HL-60 (cell line): ENCODE measurements around the gene CEP20.
"Not testable (repeated sequence)": the region's sequence is repeated elsewhere in the genome, so short reads cannot be mapped to it uniquely, and the experiment has no call there.

ENCODE experiments used
- DNase-seq, 2 experiments: peaks; one replicate each; pipeline ENCODE4 v3.0.0-alpha.2; 2010 to 2020; ENCODE audit warnings: low read depth in 1 of 2, low spot score in 1 of 2
- H3K27ac ChIP-seq: fragments of 250-450 bp; sonication (Bioruptor Pico); replicated peaks from 2 replicates; pipeline ENCODE4 v1.5.1; 2020; ENCODE audit warnings: mild to moderate bottlenecking, moderate library complexity
- H3K27me3 ChIP-seq: fragments of 250-450 bp; sonication (Bioruptor Pico); 2 replicates; pipeline ENCODE4 v1.5.1; 2021; ENCODE audit warnings: mild to moderate bottlenecking, moderate library complexity; ENCODE audit not compliant: insufficient read depth, poor library complexity, severe bottlenecking
- H3K4me3 ChIP-seq: replicated peaks from 2 replicates; pipeline ENCODE4 v1.5.1; 2011; ENCODE audit warnings: mild to moderate bottlenecking, control low read depth, low read length; ENCODE audit not compliant: insufficient read depth
- GABPA ChIP-seq: IDR thresholded peaks from 2 replicates; pipeline ENCODE4 v1.6.1; 2012; ENCODE audit warnings: low read depth
- POLR2AphosphoS5 ChIP-seq: IDR thresholded peaks from 2 replicates; pipeline ENCODE4 v1.6.1; 2012; ENCODE audit warnings: low read depth
- SPI1 ChIP-seq: IDR thresholded peaks from 2 replicates; pipeline ENCODE4 v1.6.1; 2012; ENCODE audit warnings: low read depth, mild to moderate bottlenecking, borderline replicate concordance
- long read RNA-seq: library from polyadenylated mRNA; unstranded; transcript quantifications from one replicate; pipeline ENCODE4 v2.0.0, GENCODE V29; 2020
- TF ChIP-seq, protein P1 (sequence below): IDR thresholded peaks from one replicate; pipeline ENCODE4 v1.5.1; 2011; ENCODE audit warnings: low read length, control low read depth, inconsistent platforms; ENCODE audit not compliant: insufficient read depth
- TF ChIP-seq, protein P2 (sequence below): IDR thresholded peaks from 2 replicates; pipeline ENCODE4 v1.6.1; 2012; ENCODE audit warnings: low read depth; ENCODE audit not compliant: insufficient replicate concordance

Gene CEP20, protein sequence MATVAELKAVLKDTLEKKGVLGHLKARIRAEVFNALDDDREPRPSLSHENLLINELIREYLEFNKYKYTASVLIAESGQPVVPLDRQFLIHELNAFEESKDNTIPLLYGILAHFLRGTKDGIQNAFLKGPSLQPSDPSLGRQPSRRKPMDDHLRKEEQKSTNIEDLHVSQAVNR
- long read RNA-seq, transcript FOPNL-207 (4 exons, 530 nt), result minor isoform, 32 of 521 reads
- long read RNA-seq, transcript FOPNL-203 (4 exons, 851 nt), result minor isoform, 12 of 521 reads
- long read RNA-seq, transcript FOPNL-208 (4 exons, 565 nt), result minor isoform, 36 of 521 reads
- long read RNA-seq, transcript FOPNL-201 (5 exons, 2,275 nt), result major isoform, 383 of 521 reads
- long read RNA-seq, partial matches to known transcripts, result 4 of 521 reads
- long read RNA-seq, other reads (novel, unspliced or antisense), result 40 of 521 reads

DNA sequence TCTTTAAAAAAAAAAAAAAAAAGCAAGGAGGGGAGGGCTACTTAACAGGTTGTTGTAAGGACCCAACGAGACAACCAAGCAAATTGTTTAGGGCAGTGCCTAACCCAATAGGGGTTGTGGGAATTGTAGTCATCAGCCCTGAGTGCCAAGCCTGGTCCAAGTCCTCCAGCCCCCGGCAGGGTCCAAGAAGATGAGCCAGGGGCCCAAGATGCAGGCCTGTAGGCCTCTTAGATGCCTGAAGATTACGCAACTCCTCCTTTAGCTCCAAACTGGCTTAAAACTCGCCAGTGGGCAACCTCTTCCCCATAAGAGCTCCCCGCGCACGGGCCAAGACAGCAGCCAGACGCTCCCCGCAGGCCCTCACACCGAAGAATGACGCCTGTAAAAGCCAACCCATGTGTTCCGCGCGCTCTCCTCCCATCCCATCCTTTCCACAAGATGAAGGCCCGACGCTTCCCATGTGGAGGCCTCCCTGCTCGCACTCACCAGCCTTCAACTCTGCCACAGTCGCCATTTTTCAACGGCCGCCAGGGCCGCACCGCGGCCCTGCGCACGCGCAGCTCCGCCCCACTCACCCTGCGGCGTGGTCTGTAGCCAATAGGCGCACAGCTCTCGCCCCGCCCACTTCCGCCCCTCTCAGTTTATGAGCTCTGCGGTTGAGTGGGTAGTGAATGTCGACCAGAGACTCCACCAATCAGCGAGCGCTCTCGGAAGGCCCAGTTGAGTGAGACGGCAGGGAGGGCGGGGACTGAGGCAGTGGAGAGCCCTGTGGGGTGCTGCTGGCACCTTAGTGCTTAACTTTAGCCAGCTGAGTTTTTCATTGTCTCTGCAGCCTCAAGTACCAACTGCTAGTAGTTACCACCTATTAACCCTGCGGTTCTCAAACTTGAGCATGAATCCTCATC is at the start of gene CEP20:
CEP20 (minus strand) TSS at position 532 of the 905 bp plus-strand sequence; CDS start at position 514, 18 bp downstream.
- Histone ChIP-seq H3K27ac (peak within 1 kb of the TSS; percentile 91), H3K4me3 (peak within 1 kb of the TSS; percentile 69), H3K27me3 (no peaks in the 10 kb centered on the region)
- peak; percentile 83 for TF ChIP-seq POLR2AphosphoS5
- TF ChIP-seq, protein P1, sequence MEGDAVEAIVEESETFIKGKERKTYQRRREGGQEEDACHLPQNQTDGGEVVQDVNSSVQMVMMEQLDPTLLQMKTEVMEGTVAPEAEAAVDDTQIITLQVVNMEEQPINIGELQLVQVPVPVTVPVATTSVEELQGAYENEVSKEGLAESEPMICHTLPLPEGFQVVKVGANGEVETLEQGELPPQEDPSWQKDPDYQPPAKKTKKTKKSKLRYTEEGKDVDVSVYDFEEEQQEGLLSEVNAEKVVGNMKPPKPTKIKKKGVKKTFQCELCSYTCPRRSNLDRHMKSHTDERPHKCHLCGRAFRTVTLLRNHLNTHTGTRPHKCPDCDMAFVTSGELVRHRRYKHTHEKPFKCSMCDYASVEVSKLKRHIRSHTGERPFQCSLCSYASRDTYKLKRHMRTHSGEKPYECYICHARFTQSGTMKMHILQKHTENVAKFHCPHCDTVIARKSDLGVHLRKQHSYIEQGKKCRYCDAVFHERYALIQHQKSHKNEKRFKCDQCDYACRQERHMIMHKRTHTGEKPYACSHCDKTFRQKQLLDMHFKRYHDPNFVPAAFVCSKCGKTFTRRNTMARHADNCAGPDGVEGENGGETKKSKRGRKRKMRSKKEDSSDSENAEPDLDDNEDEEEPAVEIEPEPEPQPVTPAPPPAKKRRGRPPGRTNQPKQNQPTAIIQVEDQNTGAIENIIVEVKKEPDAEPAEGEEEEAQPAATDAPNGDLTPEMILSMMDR, result no peak
- TF ChIP-seq SPI1, result peak; percentile 77
- TF ChIP-seq, protein P2, sequence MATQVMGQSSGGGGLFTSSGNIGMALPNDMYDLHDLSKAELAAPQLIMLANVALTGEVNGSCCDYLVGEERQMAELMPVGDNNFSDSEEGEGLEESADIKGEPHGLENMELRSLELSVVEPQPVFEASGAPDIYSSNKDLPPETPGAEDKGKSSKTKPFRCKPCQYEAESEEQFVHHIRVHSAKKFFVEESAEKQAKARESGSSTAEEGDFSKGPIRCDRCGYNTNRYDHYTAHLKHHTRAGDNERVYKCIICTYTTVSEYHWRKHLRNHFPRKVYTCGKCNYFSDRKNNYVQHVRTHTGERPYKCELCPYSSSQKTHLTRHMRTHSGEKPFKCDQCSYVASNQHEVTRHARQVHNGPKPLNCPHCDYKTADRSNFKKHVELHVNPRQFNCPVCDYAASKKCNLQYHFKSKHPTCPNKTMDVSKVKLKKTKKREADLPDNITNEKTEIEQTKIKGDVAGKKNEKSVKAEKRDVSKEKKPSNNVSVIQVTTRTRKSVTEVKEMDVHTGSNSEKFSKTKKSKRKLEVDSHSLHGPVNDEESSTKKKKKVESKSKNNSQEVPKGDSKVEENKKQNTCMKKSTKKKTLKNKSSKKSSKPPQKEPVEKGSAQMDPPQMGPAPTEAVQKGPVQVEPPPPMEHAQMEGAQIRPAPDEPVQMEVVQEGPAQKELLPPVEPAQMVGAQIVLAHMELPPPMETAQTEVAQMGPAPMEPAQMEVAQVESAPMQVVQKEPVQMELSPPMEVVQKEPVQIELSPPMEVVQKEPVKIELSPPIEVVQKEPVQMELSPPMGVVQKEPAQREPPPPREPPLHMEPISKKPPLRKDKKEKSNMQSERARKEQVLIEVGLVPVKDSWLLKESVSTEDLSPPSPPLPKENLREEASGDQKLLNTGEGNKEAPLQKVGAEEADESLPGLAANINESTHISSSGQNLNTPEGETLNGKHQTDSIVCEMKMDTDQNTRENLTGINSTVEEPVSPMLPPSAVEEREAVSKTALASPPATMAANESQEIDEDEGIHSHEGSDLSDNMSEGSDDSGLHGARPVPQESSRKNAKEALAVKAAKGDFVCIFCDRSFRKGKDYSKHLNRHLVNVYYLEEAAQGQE, result peak; percentile 71
- TF ChIP-seq GABPA, result no peak
- DNase-seq, result peak; percentile 98 to 100

DNA sequence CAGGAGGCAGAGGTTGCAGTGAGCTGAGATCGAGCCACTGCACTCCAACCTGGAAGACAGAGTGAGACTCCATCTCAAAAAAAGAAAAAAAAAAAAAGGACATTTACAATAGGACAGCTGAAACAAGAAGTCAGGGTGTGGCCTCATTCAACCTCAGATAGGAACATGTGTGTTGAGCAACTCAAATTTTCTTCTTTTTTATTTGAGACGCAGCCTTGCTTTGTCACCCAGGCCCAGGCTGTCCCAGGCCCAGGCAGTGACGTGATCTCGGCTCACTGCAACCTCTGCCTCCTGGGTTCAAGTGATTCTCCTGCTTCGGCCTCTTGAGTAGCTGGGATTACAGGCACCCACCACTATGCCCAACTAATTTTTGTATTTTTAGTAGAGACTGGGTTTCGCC is 48.4 kb upstream of the CEP20 start:
- H3K27ac ChIP-seq, H3K4me3 ChIP-seq, H3K27me3 ChIP-seq: not testable (repeated sequence)
- DNase-seq, result peak; percentile 48 to 73
- peak; percentile 33; the same call in 1 of the 2 replicates for TF ChIP-seq SPI1

DNA sequence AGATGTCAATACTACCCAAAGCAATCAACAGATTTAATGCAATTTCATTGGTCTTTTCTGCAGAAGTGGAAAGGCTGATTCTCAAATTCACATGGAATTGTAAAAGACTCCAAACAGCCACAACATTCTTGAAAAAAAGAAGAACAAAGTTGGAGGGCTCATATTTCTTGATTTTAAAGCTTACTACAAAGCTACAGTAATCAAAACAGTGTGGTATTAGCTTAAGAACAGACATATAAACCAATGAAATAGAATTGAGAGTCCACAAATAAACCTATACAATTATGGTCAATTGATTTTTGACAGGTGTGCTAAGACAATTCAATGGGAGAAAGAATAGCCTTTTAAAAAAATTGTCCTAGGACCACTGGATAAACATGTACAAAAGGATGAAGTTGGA is 46.6 kb upstream of the CEP20 start:
- DNase-seq, result no peak
- Histone ChIP-seq H3K27me3 (no peaks in the 10 kb centered on the region), H3K4me3 (no peak overlapping the region), H3K27ac (no peak overlapping the region)
- TF ChIP-seq, protein P1, result no peak
- TF ChIP-seq SPI1 (no peak), GABPA (no peak), POLR2AphosphoS5 (no peak)
- TF ChIP-seq, protein P2, result no peak

DNA sequence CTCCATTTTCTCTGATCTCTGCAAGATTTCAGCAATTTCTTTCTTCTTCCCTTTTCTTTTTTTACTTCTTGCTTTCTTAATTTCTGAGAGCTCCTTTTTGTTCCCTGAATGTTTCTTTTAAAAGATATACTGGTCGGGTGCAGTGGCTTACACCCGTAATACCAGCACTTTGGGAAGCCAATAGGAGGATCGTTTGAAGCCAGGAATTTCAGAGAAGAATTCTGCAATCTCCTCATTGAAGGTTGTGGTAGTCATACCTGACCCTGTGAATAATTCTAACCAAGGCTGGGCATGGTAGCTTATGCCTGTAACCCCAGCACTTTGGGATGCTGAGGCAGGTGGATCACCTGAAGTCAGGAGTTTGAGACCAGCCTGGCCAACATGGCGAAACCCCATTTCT is 45.4 kb upstream of the CEP20 start:
- H3K4me3 ChIP-seq, result no peak overlapping the region
- TF ChIP-seq POLR2AphosphoS5 (no peak), SPI1 (no peak), GABPA (no peak)
- TF ChIP-seq, protein P1, result no peak
- no peaks in the 10 kb centered on the region for H3K27me3 ChIP-seq
- peak overlapping the region; percentile 9; the same call in 1 of the 2 replicates for H3K27ac ChIP-seq
- no peak for DNase-seq
